AG04450 (cell line): ENCODE data around the gene ARL6IP4. TPM values are rescaled to one million over a fixed set of nuclear protein-coding genes. Genes with fewer than 3 reads are reported as not detected.

Experiments used
- CTCF ChIA-PET: fragments of 300-600, 350-600 bp; formaldehyde crosslinking; extraction: SDS; loops from one replicate; lab custom pipeline; 2022; ENCODE audit warnings: antibody characterized with exemption, inconsistent platforms; lab: Charles Lee
- POLR2A ChIA-PET: fragments of 350-600 bp; formaldehyde crosslinking; extraction: SDS; loops from one replicate; lab custom pipeline; 2021; ENCODE audit warnings: antibody characterized with exemption, inconsistent platforms; lab: Yijun Ruan, JAX
- DNase-seq: peaks from one replicate; pipeline ENCODE4 v3.0.0-alpha.2; 2011; ENCODE audit warnings: low read depth, low spot score
- H3K27ac ChIP-seq: one replicate; pipeline ENCODE4 v1.5.1; 2012; ENCODE audit warnings: low read depth, low read length, control low read depth
- H3K27me3 ChIP-seq: one replicate; pipeline ENCODE4 v1.6.0; 2012; ENCODE audit warnings: low read length; ENCODE audit not compliant: control insufficient read depth, insufficient read depth
- H3K4me3 ChIP-seq: 2 replicates; pipeline ENCODE4 v1.5.1; 2011; ENCODE audit warnings: mild to moderate bottlenecking, low read depth, low read length, control low read depth
- H3K9me3 ChIP-seq: 2 replicates; pipeline ENCODE4 v1.5.1; 2012; ENCODE audit warnings: low read length; ENCODE audit not compliant: control insufficient read depth, insufficient read depth
- polyA plus RNA-seq: library from polyadenylated mRNA; depleted of rRNA; stranded (reverse); fragments of >200 nt; gene quantifications from 2 replicates; pipeline ENCODE4 v1.2.3, GENCODE V29; 2011
- TF ChIP-seq, protein P1 (sequence below): IDR thresholded peaks from 2 replicates; pipeline ENCODE4 v1.5.1; 2011; ENCODE audit warnings: low read depth, low read length, control low read depth, inconsistent platforms

Gene ARL6IP4
- polyA plus RNA-seq, 1 experiment, result 185 TPM

DNA sequence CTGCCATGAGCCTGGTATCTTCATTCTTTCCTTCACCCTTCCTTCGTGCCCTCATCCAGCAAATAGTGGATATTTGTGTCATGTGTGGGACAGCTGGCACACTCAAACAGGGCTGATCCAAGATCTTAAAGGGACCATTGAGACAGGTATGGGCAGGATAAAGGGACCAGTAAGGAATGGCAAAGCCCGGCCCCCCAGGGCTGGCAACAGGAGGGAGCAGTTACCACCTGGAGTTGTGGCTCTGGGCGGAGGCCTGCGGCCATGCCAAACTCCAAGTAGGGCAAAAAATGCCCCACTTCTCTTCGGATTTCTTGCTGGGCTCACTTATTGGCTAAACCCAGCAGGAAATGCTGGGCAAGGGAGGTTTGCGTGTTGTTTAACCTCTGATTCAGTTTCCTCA, 3.3 kb upstream of the ARL6IP4 start:
- no peaks in the 10 kb centered on the region for H3K27me3 ChIP-seq
- no peak for DNase-seq
- H3K9me3 ChIP-seq, result no peaks in the 10 kb centered on the region; the same call in 1 of the 2 replicates
- POLR2A ChIA-PET, result no interaction called here
- CTCF ChIA-PET, result no interaction called here
- no peak overlapping the region for H3K27ac ChIP-seq
- TF ChIP-seq, protein P1, sequence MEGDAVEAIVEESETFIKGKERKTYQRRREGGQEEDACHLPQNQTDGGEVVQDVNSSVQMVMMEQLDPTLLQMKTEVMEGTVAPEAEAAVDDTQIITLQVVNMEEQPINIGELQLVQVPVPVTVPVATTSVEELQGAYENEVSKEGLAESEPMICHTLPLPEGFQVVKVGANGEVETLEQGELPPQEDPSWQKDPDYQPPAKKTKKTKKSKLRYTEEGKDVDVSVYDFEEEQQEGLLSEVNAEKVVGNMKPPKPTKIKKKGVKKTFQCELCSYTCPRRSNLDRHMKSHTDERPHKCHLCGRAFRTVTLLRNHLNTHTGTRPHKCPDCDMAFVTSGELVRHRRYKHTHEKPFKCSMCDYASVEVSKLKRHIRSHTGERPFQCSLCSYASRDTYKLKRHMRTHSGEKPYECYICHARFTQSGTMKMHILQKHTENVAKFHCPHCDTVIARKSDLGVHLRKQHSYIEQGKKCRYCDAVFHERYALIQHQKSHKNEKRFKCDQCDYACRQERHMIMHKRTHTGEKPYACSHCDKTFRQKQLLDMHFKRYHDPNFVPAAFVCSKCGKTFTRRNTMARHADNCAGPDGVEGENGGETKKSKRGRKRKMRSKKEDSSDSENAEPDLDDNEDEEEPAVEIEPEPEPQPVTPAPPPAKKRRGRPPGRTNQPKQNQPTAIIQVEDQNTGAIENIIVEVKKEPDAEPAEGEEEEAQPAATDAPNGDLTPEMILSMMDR, result no peak
- no peak overlapping the region for H3K4me3 ChIP-seq

DNA sequence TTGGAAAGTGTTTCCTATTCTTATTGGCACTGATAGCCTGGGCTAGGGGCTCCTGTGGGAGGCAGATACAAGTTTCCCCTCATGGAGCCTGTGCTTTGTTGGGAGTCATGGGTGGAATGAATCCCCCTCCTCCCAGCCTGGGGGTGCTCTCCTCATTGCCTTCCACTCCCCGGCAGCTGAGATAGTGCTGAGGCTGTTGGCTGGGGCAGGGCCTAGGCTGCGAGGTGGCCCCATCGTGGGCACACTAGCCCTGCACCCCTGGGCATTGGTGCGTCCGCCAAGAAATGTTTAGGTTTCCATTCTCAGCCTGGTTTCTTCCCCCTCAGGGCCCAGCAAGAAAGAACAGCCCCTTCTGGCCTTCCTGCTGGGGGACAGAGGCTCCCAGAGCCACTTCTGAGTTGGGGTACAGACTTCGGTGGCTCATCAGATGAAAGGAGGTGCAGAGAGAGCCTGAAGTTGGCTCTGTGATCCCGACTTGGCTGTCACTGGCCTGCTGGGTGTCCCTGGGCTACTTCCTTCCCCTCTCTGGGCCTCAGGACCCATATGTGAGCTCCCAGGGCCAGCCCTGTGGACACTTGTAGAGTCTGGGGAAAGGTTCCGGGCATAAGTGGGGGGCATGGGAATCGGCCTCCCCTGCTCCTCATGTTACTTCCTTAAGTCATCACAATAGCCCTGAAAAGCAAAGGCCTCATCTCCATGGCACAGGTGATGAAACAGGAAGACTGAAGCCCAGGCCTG, 2.7 kb upstream of the ARL6IP4 start:
- no peaks in the 10 kb centered on the region; the same call in 1 of the 2 replicates for H3K9me3 ChIP-seq
- no peak overlapping the region for H3K27ac ChIP-seq
- no peaks in the 10 kb centered on the region for H3K27me3 ChIP-seq
- no peak overlapping the region for H3K4me3 ChIP-seq
- ChIA-PET POLR2A (no interaction called here), CTCF (interaction anchor here (0.5 to 2.8 kb wide), 2 partner anchors 84 to 260 kb away, joined by 3 to 11 read pairs; no protein-coding TSS in a partner anchor)
- TF ChIP-seq, protein P1, result no peak
- no peak for DNase-seq

DNA sequence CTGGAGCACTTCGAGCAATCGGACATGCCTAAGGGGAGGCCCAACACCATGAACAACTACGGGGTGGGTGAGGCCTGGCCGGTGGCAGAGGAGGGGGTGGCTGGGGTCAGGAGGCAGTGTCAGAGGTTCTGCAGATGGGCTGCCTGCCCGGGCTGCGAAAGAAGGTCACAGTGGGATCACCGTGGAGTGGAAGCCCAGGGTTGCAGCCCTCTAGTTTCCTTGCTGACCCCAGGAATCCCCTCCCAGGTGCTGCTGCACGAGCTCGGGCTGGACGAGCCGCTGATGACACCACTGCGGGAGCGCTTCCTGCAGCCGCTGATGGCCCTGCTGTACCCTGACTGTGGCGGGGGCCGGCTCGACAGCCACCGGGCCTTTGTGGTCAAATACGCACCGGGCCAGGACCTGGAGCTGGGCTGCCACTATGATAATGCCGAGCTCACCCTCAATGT, 1.9 kb upstream of the ARL6IP4 start:
- TF ChIP-seq, protein P1, result no peak
- POLR2A ChIA-PET, result interaction anchor here (2.1 kb wide), 1 partner anchor 254 kb away, joined by 17 read pairs; the partner anchor contains the start of genes MPHOSPH9 and MTRFR
- no peaks in the 10 kb centered on the region for H3K27me3 ChIP-seq
- CTCF ChIA-PET, result interaction anchor here (0.5 to 2.8 kb wide), 2 partner anchors 85 to 260 kb away, joined by 3 to 11 read pairs; no protein-coding TSS in a partner anchor
- H3K4me3 ChIP-seq, result no peak overlapping the region
- H3K27ac ChIP-seq, result no peak overlapping the region
- DNase-seq, result no peak
- no peaks in the 10 kb centered on the region; the same call in 1 of the 2 replicates for H3K9me3 ChIP-seq

DNA sequence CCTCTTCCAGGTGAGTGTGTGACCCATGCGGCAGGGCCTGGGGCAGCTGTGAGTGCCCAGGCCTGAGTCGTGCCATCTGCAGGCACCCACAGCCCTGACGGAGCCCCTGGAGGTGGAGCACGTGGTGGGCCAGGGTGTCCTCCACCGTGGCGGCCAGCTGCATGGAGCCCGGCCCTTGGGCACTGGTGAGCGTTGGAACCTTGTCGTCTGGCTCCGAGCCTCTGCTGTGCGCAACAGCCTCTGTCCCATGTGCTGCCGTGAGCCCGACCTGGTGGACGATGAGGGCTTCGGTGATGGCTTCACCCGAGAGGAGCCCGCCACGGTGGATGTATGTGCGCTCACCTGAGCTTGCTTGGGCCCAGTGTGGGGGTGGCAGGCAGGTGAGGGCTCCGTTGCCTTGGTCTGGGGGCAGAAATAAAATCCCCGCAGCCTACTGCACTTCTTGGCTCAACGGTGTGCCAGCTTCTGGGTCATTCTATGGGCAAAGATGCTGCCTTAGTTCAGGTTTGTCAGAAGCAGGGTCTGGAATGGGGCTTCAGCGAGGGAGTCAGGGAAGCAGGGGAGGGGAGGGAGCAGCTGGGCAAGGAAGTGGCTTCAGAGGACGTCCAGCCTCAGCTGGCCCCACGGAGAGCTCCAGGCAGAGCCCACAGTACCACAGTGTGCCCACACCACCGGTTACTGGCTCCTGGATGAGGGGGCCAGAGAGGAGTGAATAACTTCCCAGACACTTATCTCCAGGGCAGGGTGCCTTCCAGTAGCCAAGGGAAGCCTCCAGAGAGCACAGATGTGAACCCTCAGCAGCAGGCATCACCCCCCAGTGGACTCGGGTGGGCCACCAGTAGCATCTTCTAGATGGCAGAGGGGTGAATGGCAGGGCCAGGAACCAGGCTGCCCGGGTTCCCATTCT, 1.2 kb upstream of the ARL6IP4 start:
- POLR2A ChIA-PET, result interaction anchor here (1.2 to 2.1 kb wide), 2 partner anchors 64 to 253 kb away, joined by 5 to 17 read pairs; partner anchors contain the start of genes MPHOSPH9 and MTRFR
- H3K4me3 ChIP-seq, result peak overlapping the region; percentile 90
- TF ChIP-seq, protein P1, result no peak
- CTCF ChIA-PET, result interaction anchor here (1.5 to 2.8 kb wide), 2 partner anchors 185 to 259 kb away, joined by 3 to 11 read pairs; no protein-coding TSS in a partner anchor
- DNase-seq, result no peak
- no peaks in the 10 kb centered on the region for H3K27me3 ChIP-seq
- no peaks in the 10 kb centered on the region; the same call in 1 of the 2 replicates for H3K9me3 ChIP-seq
- H3K27ac ChIP-seq, result no peak overlapping the region
